Measurements from ENCODE around the gene DCAF11.

DNA sequence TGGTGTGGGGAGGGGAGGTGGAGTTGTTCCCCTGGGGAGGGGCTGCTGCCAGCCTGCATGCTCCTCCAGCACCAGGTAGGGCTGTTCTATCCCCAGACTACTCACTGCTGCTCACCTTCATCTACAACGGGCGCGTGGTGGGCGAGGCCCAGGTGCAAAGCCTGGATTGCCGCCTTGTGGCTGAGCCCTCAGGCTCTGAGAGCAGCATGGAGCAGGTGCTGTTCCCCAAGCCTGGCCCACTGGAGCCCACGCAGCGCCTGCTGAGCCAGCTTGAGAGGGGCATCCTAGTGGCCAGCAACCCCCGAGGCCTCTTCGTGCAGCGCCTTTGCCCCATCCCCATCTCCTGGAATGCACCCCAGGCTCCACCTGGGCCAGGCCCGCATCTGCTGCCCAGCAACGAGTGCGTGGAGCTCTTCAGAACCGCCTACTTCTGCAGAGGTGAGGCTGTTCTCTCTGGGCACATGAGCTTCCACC lies 50.0 kb downstream of the DCAF11 start:
- TF ChIP-seq CTCF (IDR thresholded peaks at IDR 0.05; ENCODE audit: low read length) (no peak), EZH2 (IDR thresholded peaks at IDR 0.05; ENCODE audit: borderline replicate concordance, low read length) (no peak)

All from OCI-LY1 (cell line).